Spleen (tissue), 11 donors: ENCODE results near the gene EPHA3. TPM values are rescaled to one million over a fixed set of nuclear protein-coding genes. Genes with fewer than 3 reads are reported as not detected.

ENCODE experiments used
- DNase-seq: peaks from one replicate; pipeline ENCODE4 v3.0.0-alpha.2; 2020
- H3K27ac ChIP-seq, 8 donors: fragments of 200-600 bp; sonication (generic) in 7 of 8; 1 replicate in 4 of 8; 2 replicates in 4 of 8; pipeline versions ENCODE4 v1.5.0 to v1.8.0; 2016 to 2021; ENCODE audit warnings: inconsistent platforms in 4 of 8, mild to moderate bottlenecking in 4 of 8, moderate library complexity in 1 of 8
- H3K27me3 ChIP-seq, 7 donors: fragments of 200-600 bp; sonication (generic) in 6 of 7; replicated peaks in 1 of 7; 1 replicate in 4 of 7; 2 replicates in 3 of 7; pipeline versions ENCODE4 v1.5.0 to v1.8.0; 2016 to 2021; ENCODE audit warnings: inconsistent platforms in 3 of 7, mild to moderate bottlenecking in 1 of 7
- H3K36me3 ChIP-seq, 6 donors: fragments of 200-600 bp; sonication (generic) in 5 of 6; 1 replicate in 4 of 6; 2 replicates in 2 of 6; pipeline versions ENCODE4 v1.5.0 to v1.8.0; 2016 to 2021; ENCODE audit warnings: inconsistent platforms in 2 of 6
- H3K4me1 ChIP-seq, 6 donors: fragments of 200-600 bp; sonication (generic) in 5 of 6; 1 replicate in 3 of 6; 2 replicates in 3 of 6; pipeline versions ENCODE4 v1.5.0 to v1.8.0; 2016 to 2021; ENCODE audit warnings: inconsistent platforms in 3 of 6
- H3K4me3 ChIP-seq, 8 donors: fragments of 200-600 bp; sonication (generic) in 7 of 8; 1 replicate in 4 of 8; 2 replicates in 4 of 8; pipeline versions ENCODE4 v1.5.0 to v1.8.0; 2016 to 2021; ENCODE audit warnings: inconsistent platforms in 4 of 8, mild to moderate bottlenecking in 4 of 8, moderate library complexity in 2 of 8
- H3K9me3 ChIP-seq, 8 donors: fragments of 200-600 bp; sonication (generic) in 7 of 8; 1 replicate in 4 of 8; 2 replicates in 4 of 8; pipeline versions ENCODE4 v1.5.0 to v1.8.0; 2016 to 2021; ENCODE audit warnings: inconsistent platforms in 4 of 8
- CTCF ChIP-seq, 11 experiments: fragments of 200-600 bp in 7 of 11; fragments of 450-650 bp in 4 of 11; sonication (generic) in 4 of 11; IDR thresholded peaks in 8 of 11; conservative IDR thresholded peaks in 3 of 11; 1 replicate in 7 of 11; 2 replicates in 4 of 11; pipeline versions ENCODE4 v1.4.0 to v1.8.0; 2016 to 2021; ENCODE audit warnings: antibody characterized with exemption in 11 of 11, inconsistent platforms in 4 of 11, mild to moderate bottlenecking in 1 of 11
- POLR2A ChIP-seq, 3 donors: fragments of 450-650 bp; IDR thresholded peaks; one replicate each; pipeline ENCODE4 v1.5.1; 2017; ENCODE audit warnings: antibody characterized with exemption in 3 of 3, mild to moderate bottlenecking in 1 of 3
- POLR2AphosphoS5 ChIP-seq, 3 donors: sonication (generic); formaldehyde crosslinking; IDR thresholded peaks; one replicate each; pipeline ENCODE4 v1.5.1; 2017; ENCODE audit warnings: antibody characterized with exemption in 3 of 3
- WGBS, 5 donors: extraction: QIAGEN DNeasy Blood & Tissue Kit in 3 of 5; methylation state at CpG; one replicate each; pipeline versions ENCODE4 v1.1.5 to v1.1.7; 2013 to 2018; 5-methylcytosine and 5-hydroxymethylcytosine counted together
- intact Hi-C: fragments of 100-400 bp; cut with DNase I; formaldehyde crosslinking; loops from one replicate; pipeline ENCODE4 v1.15.0; 2023; ENCODE audit warnings: low total_unique reads
- polyA plus RNA-seq, 3 donors: library from polyadenylated mRNA; stranded (reverse); fragments of 200-250 nt; gene quantifications; one replicate each; pipeline ENCODE4 v1.2.1, GENCODE V29; 2013
- total RNA-seq, 7 donors: library from RNA; depleted of rRNA in 3 of 7; stranded (reverse); fragments of >200 nt in 3 of 7; fragmentation: NEBNext Ultra II Directional in 4 of 7; extraction: Animal tissue kit (Norgen Biotek cat#: 25700) in 4 of 7; gene quantifications; one replicate each; pipeline versions ENCODE4 v1.1.0 to v1.2.1, GENCODE V29; 2016 to 2021
- donor health status: healthy with polysubstance abuse.
- donor health status: DM: no; HTN: no; CAD: no; lungs with moderate emphysema.
- donor health status: DM: no; HTN: no; CAD: no.
- donor health status: Bipolar disorder and iron deficiency.
- donor health status: healthy.
- donor health status: DM: no; HTN: no; CAD: no.
- donor health status: DM: yes; HTN: yes; CAD: no.

EPHA3 gene
- total and polyA plus RNA-seq, 10 donors, result 0.07 to 1.2 (median 0.76) TPM

- Histone ChIP-seq H3K27me3 (no peaks in the 10 kb centered on the region), H3K4me1 (no peaks in the 10 kb centered on the region), H3K36me3 (no peaks in the 10 kb centered on the region), H3K4me3 (no peak overlapping the region), H3K27ac (no peak overlapping the region), H3K9me3 (peaks cover 0 to 8% (median 0%) of the 10 kb centered on the region in 8 donors)
- DNase-seq, result no peak
- no peak for TF ChIP-seq POLR2A (IDR thresholded peaks at IDR 0.05)
- TF ChIP-seq CTCF (IDR thresholded peaks at IDR 0.05 in 8 of 11, conservative IDR thresholded peaks at IDR 0.05 in 3 of 11), result no peak
- no peak for TF ChIP-seq POLR2AphosphoS5 (IDR thresholded peaks at IDR 0.05)
- 71 to 87% (median 81%) methylated on average over 3 of the region's 3 CpGs for WGBS, 5 donors
- intact Hi-C loops, result no loop called here
Observed at GRCh38 chr3:89392991-89393390, 285.6 kb downstream of the EPHA3 start.

- H3K4me3 ChIP-seq, result no peak overlapping the region
- H3K27ac ChIP-seq, result no peak overlapping the region
- 67 to 81% (median 76%) methylated on average over 1 of the region's 1 CpG for WGBS, 5 donors
- intact Hi-C loops, result no loop called here
- H3K4me1 ChIP-seq, result no peaks in the 10 kb centered on the region
- no peaks in the 10 kb centered on the region for H3K36me3 ChIP-seq
- peaks cover 0 to under 1% (median 0%) of the 10 kb centered on the region in 8 donors for H3K9me3 ChIP-seq
- no peak for DNase-seq
- TF ChIP-seq POLR2AphosphoS5 (IDR thresholded peaks at IDR 0.05) (no peak), CTCF (IDR thresholded peaks at IDR 0.05 in 8 of 11, conservative IDR thresholded peaks at IDR 0.05 in 3 of 11) (no peak), POLR2A (IDR thresholded peaks at IDR 0.05) (no peak)
- H3K27me3 ChIP-seq, result no peaks in the 10 kb centered on the region
Observed at GRCh38 chr3:89395456-89395855, 288.0 kb downstream of the EPHA3 start.

GRCh38 chr3:89395996-89396395 lies 288.6 kb downstream of the EPHA3 start:
- DNase-seq, result no peak
- Histone ChIP-seq H3K27me3 (no peaks in the 10 kb centered on the region), H3K9me3 (no peaks in the 10 kb centered on the region), H3K4me1 (no peaks in the 10 kb centered on the region), H3K36me3 (no peaks in the 10 kb centered on the region), H3K4me3 (no peak overlapping the region), H3K27ac (no peak overlapping the region)
- intact Hi-C loops, result no loop called here
- no peak for TF ChIP-seq CTCF (IDR thresholded peaks at IDR 0.05 in 8 of 11, conservative IDR thresholded peaks at IDR 0.05 in 3 of 11)
- TF ChIP-seq POLR2A (IDR thresholded peaks at IDR 0.05), result no peak
- no peak for TF ChIP-seq POLR2AphosphoS5 (IDR thresholded peaks at IDR 0.05)

- Histone ChIP-seq H3K27ac (no peak overlapping the region), H3K4me1 (no peaks in the 10 kb centered on the region), H3K36me3 (no peaks in the 10 kb centered on the region), H3K27me3 (no peaks in the 10 kb centered on the region), H3K4me3 (no peak overlapping the region), H3K9me3 (no peaks in the 10 kb centered on the region)
- WGBS, 5 donors, result 49 to 85% (median 67%) methylated on average over 1 of the region's 1 CpG
- no peak for DNase-seq
- TF ChIP-seq POLR2A (IDR thresholded peaks at IDR 0.05) (no peak), POLR2AphosphoS5 (IDR thresholded peaks at IDR 0.05) (no peak), CTCF (IDR thresholded peaks at IDR 0.05 in 8 of 11, conservative IDR thresholded peaks at IDR 0.05 in 3 of 11) (no peak)
- intact Hi-C loops, result no loop called here
Observed at GRCh38 chr3:89402051-89402450, 294.6 kb downstream of the EPHA3 start.
